Neuronal stem cell (in vitro differentiated cells): ENCODE measurements around the gene PLCXD3.

Experiments used
- DNase-seq: peaks from one replicate; pipeline ENCODE4 v3.0.0-alpha.2; 2013; ENCODE audit warnings: low spot score
- H2AFZ ChIP-seq: one replicate; pipeline ENCODE4 v1.6.1; 2013; ENCODE audit warnings: mild to moderate bottlenecking, low read length, inconsistent platforms
- H2AK5ac ChIP-seq: 2 replicates; pipeline ENCODE4 v1.6.1; 2013; ENCODE audit warnings: low read depth, mild to moderate bottlenecking, inconsistent platforms, low read length, moderate library complexity, mixed read lengths
- H2BK120ac ChIP-seq: 2 replicates; pipeline ENCODE4 v1.6.1; 2013; ENCODE audit warnings: low read depth, mild to moderate bottlenecking, inconsistent platforms, low read length, moderate library complexity, mixed read lengths
- H2BK12ac ChIP-seq: one replicate; pipeline ENCODE4 v1.6.1; 2013; ENCODE audit warnings: low read length, inconsistent platforms
- H2BK15ac ChIP-seq: 2 replicates; pipeline ENCODE4 v1.6.1; 2013; ENCODE audit warnings: mild to moderate bottlenecking, low read length, inconsistent platforms, mixed read lengths
- H2BK5ac ChIP-seq: one replicate; pipeline ENCODE4 v1.6.1; 2013; ENCODE audit warnings: inconsistent platforms, mild to moderate bottlenecking, low read length, moderate library complexity
- H3K14ac ChIP-seq: one replicate; pipeline ENCODE4 v1.6.1; 2013; ENCODE audit warnings: low read length, inconsistent platforms
- H3K18ac ChIP-seq: 2 replicates; pipeline ENCODE4 v1.6.1; 2013; ENCODE audit warnings: low read length, inconsistent platforms
- H3K23ac ChIP-seq: 2 replicates; pipeline ENCODE4 v1.6.1; 2013; ENCODE audit warnings: low read depth, mild to moderate bottlenecking, mixed read lengths, low read length, inconsistent platforms; ENCODE audit not compliant: poor library complexity
- H3K27ac ChIP-seq: replicated peaks from 3 replicates; pipeline ENCODE4 v1.5.1; 2013; ENCODE audit warnings: low read length, inconsistent platforms
- H3K27me3 ChIP-seq, 3 experiments: 2 replicates each; pipeline ENCODE4 v1.6.1; 2013; ENCODE audit warnings: low read length in 3 of 3, mild to moderate bottlenecking in 2 of 3, inconsistent platforms in 1 of 3, low read depth in 1 of 3, mixed read lengths in 1 of 3, moderate library complexity in 1 of 3; ENCODE audit not compliant: control insufficient read depth in 3 of 3, insufficient read depth in 3 of 3
- H3K36me3 ChIP-seq, 2 donors: replicated peaks in 1 of 2; 2 replicates each; pipeline ENCODE4 v1.6.1; 2013; ENCODE audit warnings: low read length in 2 of 2; ENCODE audit not compliant: control insufficient read depth in 2 of 2, insufficient read depth in 2 of 2
- H3K4ac ChIP-seq: 2 replicates; pipeline ENCODE4 v1.6.1; 2013; ENCODE audit warnings: inconsistent platforms, mild to moderate bottlenecking, low read length, moderate library complexity
- H3K4me1 ChIP-seq, 2 donors: 1 replicate in 1 of 2; 2 replicates in 1 of 2; pipeline ENCODE4 v1.6.1; 2013; ENCODE audit warnings: low read length in 2 of 2, low read depth in 1 of 2; ENCODE audit not compliant: control insufficient read depth in 2 of 2, insufficient read depth in 1 of 2
- H3K4me2 ChIP-seq: one replicate; pipeline ENCODE4 v1.6.1; 2013; ENCODE audit warnings: mild to moderate bottlenecking, low read length, inconsistent platforms; ENCODE audit not compliant: insufficient read depth, poor library complexity, severe bottlenecking
- H3K4me3 ChIP-seq, 2 donors: 2 replicates each; pipeline ENCODE4 v1.5.1; 2013; ENCODE audit warnings: low read length in 2 of 2, mild to moderate bottlenecking in 2 of 2, inconsistent platforms in 1 of 2, moderate library complexity in 1 of 2
- H3K79me1 ChIP-seq: one replicate; pipeline ENCODE4 v1.6.1; 2013; ENCODE audit warnings: low read depth, mild to moderate bottlenecking, inconsistent platforms, low read length, moderate library complexity
- H3K9ac ChIP-seq: one replicate; pipeline ENCODE4 v1.6.1; 2013; ENCODE audit warnings: mild to moderate bottlenecking, low read depth, low read length, inconsistent platforms; ENCODE audit not compliant: poor library complexity
- H3K9me3 ChIP-seq, 2 donors: replicated peaks in 1 of 2; 2 replicates each; pipeline versions ENCODE3 to v1.6.1; 2013; ENCODE audit warnings: low read length in 2 of 2, mild to moderate bottlenecking in 2 of 2, inconsistent platforms in 1 of 2, low read depth in 1 of 2, mixed read lengths in 1 of 2, moderate library complexity in 1 of 2; ENCODE audit not compliant: control insufficient read depth in 2 of 2, insufficient read depth in 1 of 2
- H4K8ac ChIP-seq: one replicate; pipeline ENCODE4 v1.6.1; 2013; ENCODE audit warnings: low read depth, mild to moderate bottlenecking, inconsistent platforms, low read length, moderate library complexity
- H4K91ac ChIP-seq: one replicate; pipeline ENCODE4 v1.6.1; 2013; ENCODE audit warnings: low read length, low read depth, mild to moderate bottlenecking, inconsistent platforms; ENCODE audit not compliant: poor library complexity
- WGBS, 2 donors: extraction: QIAGEN DNeasy Blood & Tissue Kit; methylation state at CpG; one replicate each; pipeline ENCODE4 v1.1.7; 2013; ENCODE audit warnings: missing lambda C conversion rate in 2 of 2, mixed read lengths in 1 of 2; ENCODE audit not compliant: insufficient read length in 2 of 2, insufficient replicate concordance in 1 of 2; ENCODE audit errors: extremely low coverage in 2 of 2; 5-methylcytosine and 5-hydroxymethylcytosine counted together

PLCXD3 gene

GRCh38 chr5:41309275-41309674, 201.1 kb downstream of the PLCXD3 start:
- Histone ChIP-seq H3K4me3 (no peak overlapping the region), H2BK15ac (no peak overlapping the region), H2BK5ac (no peak overlapping the region), H3K9ac (no peak overlapping the region), H3K27me3 (no peaks in the 10 kb centered on the region), H3K27ac (no peak overlapping the region), H2AFZ (peak overlapping the region; percentile 58), H2BK12ac (no peak overlapping the region), H3K9me3 (no peaks in the 10 kb centered on the region), H3K4ac (no peak overlapping the region), H3K4me2 (no peak overlapping the region), H3K36me3 (no peaks in the 10 kb centered on the region), H2BK120ac (no peak overlapping the region), H3K18ac (no peak overlapping the region), H3K4me1 (no peaks in the 10 kb centered on the region), H3K23ac (no peak overlapping the region), H2AK5ac (no peak overlapping the region), H3K14ac (no peak overlapping the region), H3K79me1 (no peaks in the 10 kb centered on the region), H4K91ac (no peak overlapping the region), H4K8ac (no peak overlapping the region)
- WGBS, 2 donors: no CpG with 5 or more reads among the region's 2 CpGs
- DNase-seq: no peak

- H2BK5ac ChIP-seq: no peak overlapping the region
- no peak overlapping the region for H3K14ac ChIP-seq
- H2AK5ac ChIP-seq: no peak overlapping the region
- no peak overlapping the region for H2BK12ac ChIP-seq
- H3K27me3 ChIP-seq: no peaks in the 10 kb centered on the region
- H2BK15ac ChIP-seq: no peak overlapping the region
- H2AFZ ChIP-seq: no peak overlapping the region
- DNase-seq: no peak
- no peak overlapping the region for H2BK120ac ChIP-seq
- no peaks in the 10 kb centered on the region for H3K79me1 ChIP-seq
- no peak overlapping the region for H3K9ac ChIP-seq
- H3K36me3 ChIP-seq: no peaks in the 10 kb centered on the region
- H3K9me3 ChIP-seq: no peaks in the 10 kb centered on the region
- H3K4me2 ChIP-seq: no peak overlapping the region
- no CpG with 5 or more reads among the region's 1 CpG for WGBS, 2 donors
- no peak overlapping the region for H3K27ac ChIP-seq
- H3K18ac ChIP-seq: no peak overlapping the region
- no peak overlapping the region for H3K23ac ChIP-seq
- H3K4me3 ChIP-seq: no peak overlapping the region
- H4K91ac ChIP-seq: no peak overlapping the region
- H3K4me1 ChIP-seq: no peaks in the 10 kb centered on the region
- H3K4ac ChIP-seq: no peak overlapping the region
- no peak overlapping the region for H4K8ac ChIP-seq
Measured at GRCh38 chr5:41306005-41306404, 204.4 kb downstream of the PLCXD3 start.

- H3K4ac ChIP-seq: no peak overlapping the region
- H3K9me3 ChIP-seq: no peaks in the 10 kb centered on the region
- H4K91ac ChIP-seq: no peak overlapping the region
- H2BK5ac ChIP-seq: no peak overlapping the region
- no peak for DNase-seq
- no peak overlapping the region for H2AK5ac ChIP-seq
- no peaks in the 10 kb centered on the region for H3K36me3 ChIP-seq
- H3K14ac ChIP-seq: no peak overlapping the region
- H2BK15ac ChIP-seq: no peak overlapping the region
- no peak overlapping the region for H3K4me3 ChIP-seq
- H3K27me3 ChIP-seq: no peaks in the 10 kb centered on the region
- no peak overlapping the region for H3K18ac ChIP-seq
- no peak overlapping the region for H2BK12ac ChIP-seq
- H2AFZ ChIP-seq: no peak overlapping the region
- no peak overlapping the region for H2BK120ac ChIP-seq
- H3K4me2 ChIP-seq: no peak overlapping the region
- H3K79me1 ChIP-seq: no peaks in the 10 kb centered on the region
- no CpG with 5 or more reads among the region's 2 CpGs for WGBS, 2 donors
- no peak overlapping the region for H3K27ac ChIP-seq
- no peak overlapping the region for H3K9ac ChIP-seq
- H3K23ac ChIP-seq: no peak overlapping the region
- H3K4me1 ChIP-seq: no peaks in the 10 kb centered on the region
- H4K8ac ChIP-seq: no peak overlapping the region
Measured at GRCh38 chr5:41305056-41305455, 205.3 kb downstream of the PLCXD3 start.

- H3K18ac ChIP-seq: no peak overlapping the region
- WGBS, 2 donors: no CpG with 5 or more reads among the region's 1 CpG
- H4K91ac ChIP-seq: no peak overlapping the region
- H3K14ac ChIP-seq: no peak overlapping the region
- H3K4me1 ChIP-seq: no peaks in the 10 kb centered on the region
- no peak overlapping the region for H3K4me2 ChIP-seq
- no peak overlapping the region for H2AFZ ChIP-seq
- no peak overlapping the region for H3K4ac ChIP-seq
- no peak overlapping the region for H3K9ac ChIP-seq
- H2BK12ac ChIP-seq: no peak overlapping the region
- H3K27me3 ChIP-seq: no peaks in the 10 kb centered on the region
- no peak overlapping the region for H2BK5ac ChIP-seq
- H2AK5ac ChIP-seq: no peak overlapping the region
- no peaks in the 10 kb centered on the region for H3K79me1 ChIP-seq
- no peak overlapping the region for H3K23ac ChIP-seq
- no peak overlapping the region for H4K8ac ChIP-seq
- H3K9me3 ChIP-seq: no peaks in the 10 kb centered on the region
- no peak for DNase-seq
- no peak overlapping the region for H3K4me3 ChIP-seq
- no peaks in the 10 kb centered on the region for H3K36me3 ChIP-seq
- no peak overlapping the region for H2BK15ac ChIP-seq
- H2BK120ac ChIP-seq: no peak overlapping the region
- H3K27ac ChIP-seq: no peak overlapping the region
Measured at GRCh38 chr5:41296066-41296465, 214.3 kb downstream of the PLCXD3 start.
